Measurements from ENCODE around the gene WDR20.
"Not testable (repeated sequence)": the region's sequence is repeated elsewhere in the genome, so short reads cannot be mapped to it uniquely, and the experiment has no call there.

Gene WDR20

GRCh38 chr14:102240481-102240880, 100.8 kb downstream of the WDR20 start:
- not testable (repeated sequence) for DNase-seq

DNA sequence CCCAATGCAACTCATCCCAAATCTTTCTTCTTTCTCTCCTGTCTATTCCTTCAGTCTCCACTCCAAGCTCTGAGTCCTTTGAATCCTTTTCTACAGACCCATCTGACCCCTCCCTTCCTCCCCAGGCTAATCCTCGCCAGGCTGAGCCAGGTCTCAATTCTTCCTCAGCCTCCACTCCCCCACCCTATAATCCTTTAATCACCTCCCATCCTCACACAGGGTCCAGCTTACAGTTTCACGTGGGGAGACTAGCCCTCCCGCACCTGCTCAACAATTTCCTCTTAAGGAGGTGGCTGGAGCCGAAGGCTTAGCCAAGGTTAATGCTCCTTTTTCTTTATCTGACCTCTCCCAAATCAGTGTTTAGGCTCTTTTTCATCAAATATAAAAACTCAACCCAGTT, 101.5 kb downstream of the WDR20 start:
- DNase-seq: no peak

GRCh38 chr14:102243795-102244194, 104.1 kb downstream of the WDR20 start:
- not testable (repeated sequence) for DNase-seq

- DNase-seq: no peak
These were observed 106.4 kb downstream of the WDR20 start for GRCh38 chr14:102246071-102246470.

DNA sequence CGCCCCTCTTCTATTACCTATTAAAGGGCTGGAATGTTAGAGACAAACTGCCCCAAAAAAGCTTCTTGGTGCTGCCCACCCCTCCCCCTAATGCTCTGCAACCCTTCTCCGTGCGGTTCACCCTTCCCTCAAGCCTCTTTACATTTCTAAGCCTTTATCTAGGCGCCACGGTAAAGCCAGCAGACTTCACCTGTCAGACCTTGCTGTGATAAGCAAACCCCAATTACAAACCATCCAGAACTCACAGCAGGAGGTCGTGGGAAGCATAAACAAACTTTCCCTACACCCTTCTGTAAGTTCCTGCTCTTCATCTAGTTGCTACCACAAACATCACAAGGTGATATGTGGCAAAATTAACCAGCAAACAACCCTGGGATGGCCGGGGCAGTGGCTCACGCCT, 108.4 kb downstream of the WDR20 start:
- no peak for DNase-seq

DNA sequence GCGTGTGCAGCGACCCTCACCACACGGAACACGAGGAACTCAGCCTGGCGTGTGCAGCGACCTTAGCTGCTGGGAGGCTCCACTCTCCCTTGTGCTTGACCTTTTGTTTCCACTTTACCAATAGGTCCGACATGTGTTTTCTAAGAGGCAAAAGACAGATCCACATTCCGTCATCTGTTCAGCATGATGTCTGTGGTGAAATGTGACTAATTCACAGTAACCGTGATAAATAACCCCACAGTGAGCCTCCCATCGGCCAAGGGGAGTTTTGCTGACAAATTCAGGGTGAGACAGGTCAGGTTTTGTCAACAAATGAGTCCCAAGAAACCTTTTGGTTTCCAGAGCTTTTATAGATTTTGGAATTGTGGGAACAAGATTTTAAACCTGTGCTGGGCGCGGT, 109.3 kb downstream of the WDR20 start:
- DNase-seq: no peak

DNA sequence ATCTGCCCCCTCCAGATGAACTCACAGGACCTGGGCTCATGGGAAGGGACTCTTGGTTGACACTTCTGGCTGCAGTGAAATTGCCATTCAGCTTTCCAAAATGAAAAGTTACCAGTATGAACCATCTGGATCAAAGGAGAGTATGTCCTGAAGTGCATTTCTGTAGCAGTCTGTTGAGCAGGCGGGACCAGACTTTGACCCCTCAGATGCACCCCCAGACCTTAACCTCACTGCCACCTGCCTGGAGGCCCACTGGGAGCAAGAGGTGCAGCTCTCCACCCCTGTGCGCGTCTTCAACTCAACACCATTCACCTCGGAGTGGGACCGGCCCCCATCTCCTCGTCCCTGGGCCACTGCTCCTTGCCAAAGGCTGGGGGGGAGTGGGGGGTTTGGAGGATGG, 110.3 kb downstream of the WDR20 start:
- DNase-seq: no peak

DNA sequence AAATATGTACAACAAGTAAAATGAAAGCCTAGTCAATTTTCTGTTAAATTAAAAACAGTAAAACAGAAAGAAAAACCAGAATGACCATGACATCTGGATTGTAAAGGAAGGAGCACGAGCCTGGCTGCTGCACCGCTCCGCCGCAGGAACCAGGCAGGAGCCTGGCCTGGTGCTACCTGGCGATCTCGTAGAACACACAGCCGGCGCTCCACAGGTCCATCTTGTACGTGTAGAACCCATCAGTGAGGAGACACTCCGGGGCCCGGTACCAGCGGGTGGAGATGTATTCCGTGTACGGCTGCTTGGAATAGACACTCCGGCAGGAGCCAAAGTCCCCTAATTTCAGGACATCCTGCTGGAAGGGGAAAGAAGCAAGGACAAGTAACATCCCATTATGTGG, 110.9 kb downstream of the WDR20 start:
- DNase-seq: no peak

GRCh38 chr14:102251161-102251560, 111.5 kb downstream of the WDR20 start:
- DNase-seq: no peak

DNA sequence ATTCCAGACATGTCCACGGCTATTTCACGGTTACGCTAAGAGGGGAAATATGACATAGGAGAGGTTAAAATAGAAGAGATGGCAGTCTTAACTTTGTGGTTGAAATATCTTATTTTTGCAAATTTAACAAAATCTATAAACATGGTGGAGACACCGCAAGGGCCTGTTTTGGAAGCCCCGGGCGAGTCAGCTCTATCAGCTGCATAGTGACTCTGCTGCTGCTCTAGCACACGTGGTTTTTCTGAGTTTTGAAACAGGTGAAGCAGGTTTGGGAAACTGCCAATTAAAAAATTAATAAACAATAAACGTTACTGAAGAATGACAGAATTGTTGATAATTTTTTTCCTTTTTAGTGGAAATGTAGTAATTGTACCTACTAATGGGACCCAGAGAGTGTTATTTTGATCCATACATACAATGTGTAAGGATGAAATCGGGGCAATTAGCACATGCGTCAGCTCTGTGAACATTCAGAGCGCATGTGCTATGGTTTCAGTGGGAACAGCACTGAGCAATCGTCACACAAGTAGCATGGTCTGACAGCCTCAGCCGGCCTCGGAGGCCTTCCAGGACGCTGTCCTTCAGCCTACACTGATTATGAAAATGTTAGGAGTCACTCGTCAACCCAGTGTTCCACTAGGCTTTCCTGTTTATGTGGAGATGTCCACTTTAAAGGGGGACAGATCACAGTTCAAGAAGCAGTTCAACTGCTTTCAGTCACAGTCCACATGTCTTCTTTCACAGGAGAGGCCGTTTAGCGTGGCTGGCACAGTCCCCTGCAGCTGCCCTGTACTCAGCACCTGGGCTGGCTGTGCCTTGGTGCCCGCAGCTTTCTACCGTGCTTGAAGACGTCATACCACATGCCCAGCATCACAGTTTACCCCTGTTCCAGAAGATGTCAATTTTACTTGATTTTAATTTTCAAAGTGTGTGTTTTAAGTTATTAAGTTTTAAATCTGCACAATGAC, 113.4 kb downstream of the WDR20 start:
- no peak for DNase-seq

DNA sequence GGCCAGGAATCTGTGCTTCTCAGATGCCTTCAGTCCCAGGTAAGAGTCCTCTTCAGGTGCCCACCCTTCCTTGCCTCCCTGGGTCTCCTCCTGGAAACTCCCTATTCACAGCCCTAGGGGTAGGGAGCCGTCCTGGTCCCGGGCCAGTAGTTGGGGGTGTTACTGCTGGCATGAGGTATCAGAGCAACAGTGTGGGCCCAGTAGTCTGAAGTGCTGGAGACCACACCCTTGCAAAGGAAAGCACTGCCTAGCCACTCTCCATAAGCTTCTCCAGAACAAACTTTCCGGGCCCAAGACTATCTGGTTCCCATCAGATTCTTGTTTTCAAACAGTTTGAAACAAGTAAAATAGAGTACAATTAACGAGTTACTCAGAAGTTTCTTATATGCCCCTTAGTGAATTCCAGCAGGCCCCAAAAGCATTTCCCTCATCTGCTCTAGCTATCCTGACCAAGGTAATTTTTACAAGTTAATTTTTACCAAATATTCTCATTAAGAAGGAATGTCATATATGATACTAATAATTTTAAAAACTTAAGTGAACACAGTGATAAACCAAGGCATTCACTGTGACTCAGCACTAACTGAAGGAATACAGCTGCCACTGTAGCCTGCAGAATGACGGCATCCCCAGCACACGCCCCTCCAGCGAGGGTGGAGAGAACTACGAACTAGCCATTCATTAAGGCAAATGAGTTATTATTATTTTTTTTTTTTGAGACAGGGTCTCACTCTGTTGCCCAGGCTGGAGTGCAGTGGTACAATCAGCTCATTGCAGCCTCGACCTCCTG, 115.9 kb downstream of the WDR20 start:
- no peak for DNase-seq

- DNase-seq: no peak
These were observed 117.0 kb downstream of the WDR20 start for GRCh38 chr14:102256716-102257115.

- DNase-seq: no peak
These were observed 118.4 kb downstream of the WDR20 start for GRCh38 chr14:102258136-102258535.
